Right lung (tissue), 10 donors: ENCODE measurements around the gene HNRNPUL2. TPM values are rescaled to one million over a fixed set of nuclear protein-coding genes. Genes with fewer than 3 reads are reported as not detected.
"Not testable (repeated sequence)": the region's sequence is repeated elsewhere in the genome, so short reads cannot be mapped to it uniquely, and the experiment has no call there.

ENCODE experiments used
- DNase-seq, 2 donors: peaks; one replicate each; pipeline ENCODE4 v3.0.0-alpha.2; 2013
- long read RNA-seq, 8 donors: transcript quantifications; one replicate each; lab custom pipeline, GENCODE V29; 2026
- polyA plus RNA-seq, 5 donors: library from polyadenylated mRNA; unstranded; fragments of 120-200 nt; gene quantifications; one replicate each; pipeline versions ENCODE4 v1.2.1 to v1.2.3, GENCODE V29; 2013; ENCODE audit warnings: inconsistent platforms in 1 of 5, low replicate concordance in 1 of 5; ENCODE audit not compliant: insufficient read length in 5 of 5, insufficient read depth in 1 of 5

The HNRNPUL2 gene
- 10 to 100 TPM; 73.0 to 85.8 (median 81.9) TPM for polyA plus RNA-seq
- long read RNA-seq, donor 1, full-length matches to known transcripts = 4 of 4 reads
- long read RNA-seq, donor 1, partial matches to known transcripts = 0 of 4 reads
- long read RNA-seq, donor 1, other reads (novel, unspliced or antisense) = 0 of 4 reads
- long read RNA-seq, donor 2, full-length matches to known transcripts = 6 of 13 reads
- long read RNA-seq, donor 2, partial matches to known transcripts = 7 of 13 reads
- long read RNA-seq, donor 2, other reads (novel, unspliced or antisense) = 0 of 13 reads
- long read RNA-seq, donor 3, full-length matches to known transcripts = 9 of 9 reads
- long read RNA-seq, donor 3, partial matches to known transcripts = 0 of 9 reads
- long read RNA-seq, donor 3, other reads (novel, unspliced or antisense) = 0 of 9 reads
- long read RNA-seq, donor 4, full-length matches to known transcripts = 4 of 11 reads
- long read RNA-seq, donor 4, partial matches to known transcripts = 7 of 11 reads
- long read RNA-seq, donor 4, other reads (novel, unspliced or antisense) = 0 of 11 reads
- long read RNA-seq, donor 5, full-length matches to known transcripts = 8 of 13 reads
- long read RNA-seq, donor 5, partial matches to known transcripts = 5 of 13 reads
- long read RNA-seq, donor 5, other reads (novel, unspliced or antisense) = 0 of 13 reads
- long read RNA-seq, donor 6, full-length matches to known transcripts = 11 of 11 reads
- long read RNA-seq, donor 6, partial matches to known transcripts = 0 of 11 reads
- long read RNA-seq, donor 6, other reads (novel, unspliced or antisense) = 0 of 11 reads
- long read RNA-seq, donor 7, full-length matches to known transcripts = 7 of 12 reads
- long read RNA-seq, donor 7, partial matches to known transcripts = 5 of 12 reads
- long read RNA-seq, donor 7, other reads (novel, unspliced or antisense) = 0 of 12 reads
- long read RNA-seq, donor 8, full-length matches to known transcripts = 4 of 22 reads
- long read RNA-seq, donor 8, partial matches to known transcripts = 18 of 22 reads
- long read RNA-seq, donor 8, other reads (novel, unspliced or antisense) = 0 of 22 reads

DNA sequence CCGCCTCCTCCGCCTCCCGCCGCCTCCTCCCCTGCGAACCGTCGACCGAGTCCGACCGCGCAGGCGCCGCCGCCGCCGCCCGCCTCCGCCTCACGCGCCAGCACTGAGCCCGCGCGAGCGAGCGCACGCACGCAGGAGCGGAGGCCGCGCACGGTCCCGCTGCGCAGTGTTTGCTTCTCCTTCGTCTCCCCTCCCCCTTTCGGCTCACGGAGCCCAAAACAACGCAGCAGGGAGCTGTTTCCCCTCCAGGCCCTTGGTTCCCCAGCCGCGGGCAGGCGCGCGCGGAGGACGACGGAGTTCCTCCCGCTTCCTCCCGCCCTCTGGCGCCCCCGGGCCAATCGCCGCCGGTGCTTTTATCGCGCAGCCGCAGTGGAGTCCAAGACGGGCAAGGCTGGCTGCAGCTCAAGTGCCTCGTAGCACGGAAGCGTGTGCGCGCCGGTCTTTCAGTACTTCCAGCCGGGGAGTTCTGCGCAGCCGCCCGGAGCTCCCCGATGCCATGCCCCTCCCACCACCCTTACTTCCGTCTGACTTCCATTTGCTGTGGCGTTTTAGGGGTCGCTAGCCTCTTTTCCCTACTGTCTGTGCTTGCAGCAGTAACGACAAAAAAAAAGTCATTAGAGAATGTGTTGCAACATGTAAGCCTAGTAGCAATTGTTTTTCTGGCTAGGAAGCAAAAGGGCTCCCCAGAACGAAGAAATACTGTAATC lies at the start of gene HNRNPUL2:
Gene HNRNPUL2 (minus strand): TSS at position 293 of the 707 bp plus-strand sequence. CDS start 301 bp downstream, outside the sequence.
- DNase-seq = peak; percentile 99

DNA sequence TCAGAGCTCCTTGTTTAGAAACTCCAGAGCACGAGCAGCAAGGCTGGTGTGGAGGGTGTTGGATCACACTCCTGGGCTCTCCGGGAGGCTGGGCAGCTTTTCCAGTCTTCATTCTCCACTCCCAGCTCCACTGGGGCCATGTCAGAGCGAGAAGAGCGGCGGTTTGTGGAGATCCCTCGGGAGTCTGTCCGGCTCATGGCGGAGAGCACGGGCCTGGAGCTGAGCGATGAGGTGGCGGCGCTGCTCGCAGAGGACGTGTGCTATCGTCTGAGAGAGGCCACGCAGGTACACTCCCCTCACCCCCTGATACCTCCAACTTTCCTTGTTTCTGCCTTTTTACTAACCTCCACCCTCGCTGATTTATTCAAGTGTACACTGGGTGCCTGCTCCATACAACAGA lies 48.4 kb upstream of the HNRNPUL2 start:
- no peak for DNase-seq

DNA sequence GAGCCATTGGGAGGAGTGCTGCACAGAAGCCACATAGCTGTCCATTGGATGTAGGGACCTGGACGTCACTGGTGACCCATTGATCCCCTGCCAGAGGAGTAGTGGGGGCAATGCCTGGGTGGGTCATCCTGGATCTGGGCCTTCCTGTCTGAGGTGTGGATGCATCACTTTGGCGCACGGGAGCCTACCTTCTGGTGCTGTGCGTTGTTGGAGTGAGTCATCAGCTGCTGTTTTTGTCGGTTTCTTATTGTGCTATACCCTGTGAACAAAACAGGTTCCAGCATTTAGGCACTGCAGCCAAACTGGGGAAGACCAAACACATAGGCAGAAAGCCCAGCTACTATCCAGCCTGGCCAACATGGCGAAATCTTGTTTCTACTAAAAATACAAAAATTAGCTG lies 47.1 kb upstream of the HNRNPUL2 start:
- DNase-seq = no peak

DNA sequence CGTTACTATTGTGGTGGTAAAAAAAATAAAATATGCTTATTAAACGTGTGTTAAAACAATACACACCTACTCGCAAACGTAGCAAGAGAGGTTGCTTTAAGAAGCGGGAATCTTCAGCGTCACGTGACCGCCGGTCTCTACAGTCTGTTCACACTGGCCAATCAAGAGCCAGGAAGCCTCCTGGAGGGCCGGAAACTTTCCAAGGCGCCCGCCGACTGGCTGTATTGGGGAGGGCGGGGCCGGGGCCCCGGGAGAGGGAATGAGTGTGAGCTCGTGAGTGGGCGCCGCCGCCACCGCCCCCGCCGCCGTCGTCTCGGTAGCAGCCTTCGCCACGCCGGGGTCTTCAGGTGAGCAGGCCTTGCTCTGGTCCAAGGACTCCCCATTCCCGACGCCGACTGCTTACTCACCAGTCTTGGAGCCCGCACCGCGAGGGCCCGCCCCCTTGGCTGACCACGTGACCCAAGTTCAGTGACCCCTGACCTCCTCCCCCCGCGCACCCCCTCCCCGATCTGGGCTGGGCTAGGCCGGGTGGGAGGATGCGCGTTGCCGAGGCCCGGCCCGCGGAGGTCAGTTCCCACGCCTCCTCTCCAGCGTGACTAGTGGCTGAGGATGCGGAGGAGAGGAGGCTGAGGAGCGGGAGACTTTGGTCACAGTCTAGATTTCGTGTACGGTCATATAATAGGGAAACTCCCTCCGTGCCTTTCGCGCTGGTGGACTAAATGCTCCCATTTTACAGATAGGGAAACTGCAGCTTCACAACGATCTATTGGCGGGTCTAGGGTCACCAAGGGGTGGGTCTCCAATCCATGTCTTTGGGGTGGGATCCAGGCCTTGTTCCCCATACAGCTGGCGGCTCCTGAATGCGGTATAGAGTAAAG lies 44.1 kb upstream of the HNRNPUL2 start, which contains the start of gene TAF6L:
Gene TAF6L (plus strand): TSS at position 253 of the 878 bp plus-strand sequence. CDS start 4,388 bp downstream, outside the sequence.
- DNase-seq = peak; percentile 95

- no peak for DNase-seq
These were observed 43.5 kb upstream of the HNRNPUL2 start for GRCh38 chr11:62770778-62771143.

DNA sequence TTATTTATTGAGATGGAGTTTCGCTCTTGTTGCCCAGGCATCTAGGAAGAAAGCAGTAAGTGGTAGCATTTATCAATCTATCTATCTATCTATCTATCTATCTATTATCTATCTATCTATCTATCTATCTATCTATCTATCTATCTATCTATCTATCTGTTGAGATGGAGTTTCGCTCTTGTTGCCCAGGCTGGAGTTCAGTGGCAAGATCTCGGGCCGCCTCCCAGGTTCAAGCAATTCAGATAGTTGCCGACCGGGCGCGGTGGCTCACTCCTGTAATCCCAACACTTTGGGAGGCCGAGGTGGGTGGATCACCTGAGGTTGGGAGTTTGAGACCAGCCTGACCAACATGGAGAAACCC lies 33.6 kb upstream of the HNRNPUL2 start:
- DNase-seq = not testable (repeated sequence)

GRCh38 chr11:62757846-62758788 lies 30.9 kb upstream of the HNRNPUL2 start:
- no peak for DNase-seq

DNA sequence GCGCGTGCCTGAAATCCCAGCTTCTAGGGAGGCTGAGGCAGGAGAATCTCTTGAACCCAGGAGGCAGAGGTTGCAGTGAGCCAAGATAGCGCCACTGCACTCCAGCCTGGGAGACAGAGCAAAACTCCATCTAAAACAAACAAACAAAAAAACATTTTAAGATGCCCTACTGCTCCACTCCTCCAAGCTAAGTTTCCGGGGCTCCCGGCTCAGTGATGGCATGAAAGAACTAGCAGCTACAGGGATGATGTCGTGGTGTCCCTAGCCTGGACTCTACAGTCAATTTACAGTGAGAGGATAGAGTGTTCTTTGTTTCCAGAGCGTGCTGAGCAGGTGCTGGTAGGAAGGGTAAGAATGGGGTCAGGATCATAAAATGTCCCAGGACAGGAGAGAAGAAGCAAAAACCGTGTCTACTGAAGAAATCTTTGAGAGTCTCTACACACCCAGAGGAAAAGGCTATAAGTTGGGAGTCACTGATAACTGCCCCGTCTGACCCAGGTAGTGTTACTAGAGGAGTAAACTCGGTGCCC lies 27.9 kb upstream of the HNRNPUL2 start:
- DNase-seq = no peak

DNA sequence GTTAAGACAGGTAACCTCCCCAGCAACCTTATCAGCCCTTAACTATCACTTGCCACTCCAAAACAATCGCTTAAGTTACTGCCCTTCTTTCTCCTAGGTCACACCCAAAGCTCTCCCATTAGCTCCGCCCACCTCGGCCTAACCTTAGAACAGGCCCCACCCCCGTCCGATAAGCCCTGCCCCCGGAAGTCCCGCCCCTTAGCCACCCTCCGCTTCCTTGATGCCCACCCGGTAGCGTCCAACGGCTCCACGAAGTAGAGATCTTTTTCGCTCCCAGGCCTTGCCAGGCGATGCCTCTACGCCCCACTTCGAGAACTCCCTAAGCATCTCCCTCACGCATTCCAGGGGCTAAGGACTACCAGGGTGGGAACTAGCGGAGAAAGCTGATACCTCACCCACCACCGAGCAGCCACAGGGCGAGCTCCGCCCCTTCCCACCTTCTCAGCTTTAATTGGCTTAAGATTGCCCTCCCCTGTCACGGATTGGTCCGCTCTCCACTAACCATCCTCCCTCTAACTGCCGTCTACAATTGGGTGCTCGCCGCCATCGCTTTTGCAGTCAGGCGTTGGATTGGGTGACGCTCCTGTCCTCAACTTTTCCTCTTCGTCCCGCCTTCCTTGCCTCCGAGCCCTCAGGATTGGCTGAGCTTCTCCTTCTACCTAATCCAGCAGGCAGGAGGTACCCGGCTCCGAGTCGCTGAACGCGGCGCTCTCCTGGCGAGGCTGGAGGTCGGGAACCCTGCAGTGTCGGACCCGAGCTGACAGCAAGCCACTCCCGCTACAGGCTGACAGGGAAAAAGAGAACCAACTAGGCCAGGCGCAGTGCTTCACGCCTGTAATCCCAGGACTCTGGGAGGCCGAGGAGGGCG lies 26.7 kb upstream of the HNRNPUL2 start, which contains the start of gene ZBTB3:
Gene ZBTB3 (minus strand): TSS at position 425 of the 868 bp plus-strand sequence. CDS start 496 bp downstream, outside the sequence.
- DNase-seq = peak; percentile 95 to 98

DNA sequence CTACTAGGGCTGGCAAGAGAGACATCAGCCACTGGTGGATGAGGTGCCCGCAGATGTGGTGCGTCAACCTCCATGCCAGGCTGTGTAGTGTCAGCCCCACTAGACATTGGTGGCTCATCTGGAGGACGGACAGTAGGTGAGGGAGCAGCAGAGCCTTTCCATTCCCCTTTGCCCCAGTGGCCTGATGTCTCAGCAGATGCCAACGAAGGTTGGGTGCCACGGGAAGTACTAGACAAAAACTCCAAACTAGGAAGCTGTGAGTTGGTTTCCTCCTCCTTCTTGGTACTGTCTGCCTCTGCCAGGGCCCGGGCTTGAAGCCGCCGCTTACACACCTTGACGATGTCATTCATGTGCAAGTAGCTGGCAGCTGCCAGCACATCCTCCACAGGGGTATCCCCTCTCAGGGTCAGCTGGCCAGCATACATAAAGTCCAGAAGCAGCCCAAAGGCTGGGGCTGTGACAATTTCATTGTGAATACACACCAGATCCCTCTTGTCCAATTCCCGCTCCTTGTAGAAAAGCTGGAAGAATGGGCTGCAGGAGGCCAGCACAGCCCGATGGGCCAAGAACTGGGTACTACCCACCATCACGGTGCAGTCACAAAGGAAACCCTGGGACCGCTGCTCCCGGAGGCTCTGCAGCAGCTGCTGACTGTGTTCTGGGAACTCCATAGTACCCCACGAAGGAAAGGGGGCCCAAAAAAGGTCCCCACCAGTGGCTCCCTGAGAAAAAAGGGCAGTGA lies 25.9 kb upstream of the HNRNPUL2 start:
- DNase-seq = no peak

DNA sequence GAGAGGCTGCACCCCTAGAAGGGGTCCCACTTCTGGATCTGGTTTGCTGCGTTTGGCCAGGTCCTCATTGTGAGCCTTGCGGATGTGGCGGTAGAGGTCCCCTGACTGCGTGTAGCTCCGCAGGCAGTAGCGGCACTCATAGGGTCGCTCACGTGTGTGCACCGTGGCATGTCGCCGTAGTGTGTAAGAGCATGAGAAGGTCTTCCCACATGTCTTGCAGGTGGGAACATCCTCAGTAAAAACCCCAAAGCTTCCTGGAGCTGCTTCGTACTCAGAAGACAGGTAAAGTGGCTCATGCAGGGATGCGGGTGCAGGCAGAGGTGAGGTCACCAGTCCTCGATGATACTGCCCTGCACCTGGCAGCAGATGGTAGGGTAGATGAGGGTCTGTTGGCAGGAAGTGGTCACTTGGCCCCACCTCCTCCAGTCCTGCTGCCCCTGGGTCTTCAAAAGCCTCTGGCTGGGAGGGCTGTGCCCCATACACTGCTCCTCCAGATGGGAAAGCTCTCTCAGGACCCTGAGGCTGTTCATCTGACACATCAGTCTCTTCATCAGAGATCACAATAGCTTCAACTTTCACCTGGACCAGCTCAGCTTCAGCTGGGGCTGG lies 25.0 kb upstream of the HNRNPUL2 start:
- DNase-seq = no peak

DNA sequence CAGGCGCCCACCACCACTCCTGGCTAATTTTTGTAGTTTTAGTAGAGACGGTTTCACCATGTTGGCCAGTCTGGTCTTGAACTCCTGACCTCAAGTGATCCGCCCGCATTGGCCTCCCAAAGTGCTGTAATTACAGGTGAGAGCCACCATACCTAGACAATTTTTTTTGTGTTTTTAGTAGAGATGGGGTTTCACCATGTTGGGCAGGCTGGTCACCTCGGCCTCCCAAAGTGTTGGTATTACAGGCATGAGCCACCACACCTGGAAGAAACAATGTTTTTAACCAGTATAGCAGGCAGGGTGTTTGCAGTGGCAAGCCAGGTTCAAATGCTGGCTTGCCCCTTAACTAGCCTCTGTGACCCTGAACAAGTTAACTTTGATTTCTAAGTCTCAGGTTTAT lies 22.7 kb upstream of the HNRNPUL2 start:
- not testable (repeated sequence) for DNase-seq

GRCh38 chr11:62747475-62748160 lies 20.4 kb upstream of the HNRNPUL2 start:
- no peak for DNase-seq

DNA sequence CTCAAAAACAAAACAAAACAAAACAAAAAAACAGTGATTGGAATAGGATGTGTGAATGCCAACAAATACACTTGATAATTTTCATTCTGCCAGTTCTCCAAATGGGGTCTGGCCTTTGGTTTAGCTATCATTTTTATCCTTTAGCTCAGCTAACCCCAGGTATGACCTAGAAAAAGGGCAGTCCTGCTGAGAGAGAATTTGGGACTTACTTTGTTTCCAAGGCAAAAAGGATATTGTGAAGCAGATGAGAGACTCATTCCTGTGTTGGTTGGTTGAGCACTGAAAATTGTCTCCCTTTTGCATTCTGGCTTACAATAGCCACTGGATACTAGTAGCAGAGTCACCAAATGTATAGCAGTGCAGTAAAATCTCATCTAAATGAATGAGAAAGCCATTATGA lies 9.9 kb upstream of the HNRNPUL2 start:
- DNase-seq = no peak

- DNase-seq = no peak
These were observed 5.6 kb upstream of the HNRNPUL2 start for GRCh38 chr11:62732830-62733229.

- DNase-seq = not testable (repeated sequence)
These were observed 2.8 kb upstream of the HNRNPUL2 start for GRCh38 chr11:62730076-62730475.
